Adrenal gland (tissue), 5 donors: ENCODE results near the gene BPIFB2.

Experiments used
- CTCF ChIP-seq, 6 experiments: fragments of 450-650 bp in 4 of 6; fragments of 200-600 bp in 2 of 6; sonication (generic) in 1 of 6; IDR thresholded peaks; 1 replicate in 5 of 6; 2 replicates in 1 of 6; pipeline versions ENCODE4 v1.5.1 to v1.8.0; 2016 to 2021; ENCODE audit warnings: antibody characterized with exemption in 6 of 6, mild to moderate bottlenecking in 2 of 6, moderate library complexity in 1 of 6
- POLR2A ChIP-seq, 2 donors: fragments of 450-650 bp; IDR thresholded peaks; one replicate each; pipeline ENCODE4 v1.6.1; 2017; ENCODE audit warnings: antibody characterized with exemption in 2 of 2, mild to moderate bottlenecking in 2 of 2, moderate library complexity in 1 of 2
- donor health status: DM: no; HTN: no; CAD: no.

- TF ChIP-seq CTCF (IDR thresholded peaks at IDR 0.05) (no peak), POLR2A (IDR thresholded peaks at IDR 0.05) (no peak)
Observed at GRCh38 chr20:32975698-32976674, 31.5 kb upstream of the BPIFB2 start.
